CD4-positive, alpha-beta T cell treated with Interleukin-12 subunit alpha and Interleukin-12 subunit beta, for 1 hour (primary cell): ENCODE results near the gene C17orf50.

ENCODE experiments used
- DNase-seq: peaks from one replicate; pipeline ENCODE4 v3.0.0-alpha.2; 2020

Gene C17orf50

DNA sequence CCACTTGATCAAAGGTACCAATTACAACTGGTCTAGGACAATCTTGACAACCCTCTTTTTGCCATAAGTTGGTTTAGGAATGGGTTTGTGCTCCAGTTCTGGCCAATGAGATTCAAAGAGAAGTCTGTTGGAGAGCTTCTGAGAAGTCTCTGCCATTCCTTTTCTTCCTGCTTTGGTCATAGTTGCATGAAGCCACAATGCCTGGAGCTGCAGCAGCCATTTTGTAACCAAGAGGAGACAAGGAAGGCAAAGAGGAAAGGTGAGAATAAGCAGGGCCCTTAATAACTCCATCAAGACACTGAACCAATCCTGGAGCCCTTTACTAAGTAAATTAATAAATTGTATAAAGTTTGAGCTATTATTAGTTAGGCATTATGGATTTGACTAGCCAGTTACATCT lies 3.4 kb upstream of the C17orf50 start:
- no peak for DNase-seq

- no peak for DNase-seq
Observed at GRCh38 chr17:35761601-35762000, 914 bp downstream of the C17orf50 start.

- DNase-seq = no peak
Observed at GRCh38 chr17:35763767-35764122, 3.1 kb downstream of the C17orf50 start.

DNA sequence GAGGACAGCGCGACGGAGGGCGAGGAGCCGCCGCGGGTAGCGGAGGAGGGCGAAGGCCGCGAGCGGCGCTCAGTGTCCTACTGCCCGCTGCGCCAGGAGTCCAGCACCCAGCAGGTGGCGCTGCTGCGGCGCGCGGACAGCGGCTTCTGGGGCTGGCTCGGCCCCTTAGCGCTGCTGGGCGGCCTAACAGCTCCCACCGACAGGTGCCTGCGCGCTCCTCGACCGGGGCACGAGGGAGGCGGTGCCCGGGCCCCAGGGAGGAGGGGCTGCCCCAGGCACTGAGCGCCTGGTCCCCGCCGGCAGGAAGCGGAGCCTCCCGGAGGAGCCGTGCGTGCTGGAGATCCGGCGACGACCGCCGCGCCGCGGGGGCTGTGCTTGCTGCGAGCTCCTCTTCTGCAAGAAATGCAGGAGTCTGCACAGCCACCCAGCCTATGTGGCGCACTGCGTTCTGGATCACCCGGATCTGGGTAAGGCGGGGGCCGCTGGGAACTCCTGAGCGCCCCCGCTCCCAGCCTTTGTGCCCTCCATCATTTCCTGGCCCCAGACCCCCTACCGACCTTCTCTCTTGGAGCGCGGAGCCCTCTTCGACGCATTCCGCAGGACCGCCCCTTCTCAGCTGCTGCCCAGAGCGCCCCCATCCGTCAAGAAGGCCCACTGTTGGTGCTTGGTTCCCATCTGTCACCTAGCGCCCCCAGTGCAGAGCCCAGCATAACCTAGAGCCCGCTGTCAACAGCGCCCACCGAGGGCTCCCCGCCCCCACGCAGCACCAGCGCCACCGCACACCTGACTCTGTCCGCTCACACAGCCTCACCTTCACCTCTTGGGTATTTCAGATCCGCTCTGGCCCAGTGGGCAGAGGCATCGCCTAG lies 3.7 kb downstream of the C17orf50 start:
- peak; percentile 90 for DNase-seq

- no peak for DNase-seq
Observed at GRCh38 chr17:35765086-35765710, 4.5 kb downstream of the C17orf50 start.

DNA sequence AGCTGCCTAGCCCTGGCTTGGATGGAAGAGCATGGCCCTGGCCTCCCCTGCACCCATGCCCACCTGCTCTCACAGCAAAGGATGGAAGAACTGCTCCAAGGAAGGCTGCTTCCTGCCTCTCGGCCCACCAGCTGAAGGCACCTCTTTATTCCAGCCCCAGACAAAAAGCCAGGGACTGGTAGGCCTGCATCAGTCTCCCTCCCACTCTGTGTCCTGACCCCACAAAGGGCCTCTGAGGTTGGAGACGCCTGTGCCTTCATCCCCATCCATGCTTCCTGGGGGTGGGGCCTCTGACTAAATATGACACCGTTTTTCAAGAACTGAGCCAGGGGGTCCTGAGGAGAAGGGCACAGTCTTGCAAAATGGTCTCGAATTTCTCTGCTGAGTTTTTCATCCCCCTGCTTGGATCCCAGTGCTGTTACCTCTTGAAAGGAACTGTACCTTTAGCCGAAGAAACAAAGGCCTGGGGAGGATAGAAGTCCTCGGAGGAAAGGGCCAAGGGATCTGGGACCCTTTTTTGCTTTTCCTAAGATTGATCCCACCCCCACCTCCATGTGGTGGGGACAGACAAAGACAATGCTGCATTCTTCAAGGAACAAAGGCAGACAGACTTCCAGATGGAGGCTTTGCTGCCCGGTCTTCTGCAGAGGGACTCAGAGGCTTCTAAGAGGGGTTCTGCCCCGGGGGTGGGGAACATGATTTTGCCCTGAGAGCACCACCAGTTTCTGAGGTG lies 5.2 kb downstream of the C17orf50 start:
- DNase-seq = no peak

DNA sequence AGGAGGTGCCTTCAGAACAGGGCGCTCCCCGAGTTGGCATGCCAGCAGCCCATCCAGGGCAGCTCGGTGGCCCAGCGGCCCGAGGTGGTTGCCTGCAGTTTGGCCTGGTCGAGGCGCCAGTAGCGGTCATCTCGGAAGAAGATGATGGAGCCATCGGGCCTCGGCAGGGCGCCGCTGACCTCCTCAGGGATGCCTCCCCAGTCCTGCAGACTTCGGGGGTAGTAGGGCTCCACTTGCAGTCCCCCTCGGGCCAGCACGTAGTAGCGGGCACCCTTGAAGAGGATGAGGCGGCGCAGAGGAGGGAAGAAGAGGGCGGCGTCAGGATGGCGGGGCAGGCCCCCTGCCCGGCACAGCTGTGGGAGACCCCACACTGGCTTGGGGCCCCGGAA lies 5.8 kb downstream of the C17orf50 start:
- no peak for DNase-seq

- peak; percentile 46 for DNase-seq
Observed at GRCh38 chr17:35766903-35767510, 6.3 kb downstream of the C17orf50 start.

DNA sequence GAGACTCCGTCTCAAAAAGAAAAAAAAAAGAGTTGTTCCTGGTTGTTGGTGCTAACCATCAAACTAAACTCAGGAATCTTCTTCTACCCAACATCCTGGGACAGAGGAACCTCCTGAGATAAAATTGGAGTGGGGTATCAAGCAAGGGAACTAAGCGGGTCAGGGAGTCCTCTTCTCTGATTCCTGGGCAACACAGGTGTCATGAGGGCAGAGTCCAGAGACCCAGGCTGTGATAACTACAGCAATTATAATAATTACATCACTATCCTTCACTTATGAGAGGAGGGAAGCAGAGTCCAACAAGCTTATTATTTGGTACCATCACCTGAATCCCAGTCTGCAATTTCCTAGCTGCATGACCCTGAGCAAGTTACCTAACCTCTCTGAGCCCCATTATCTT lies 8.1 kb downstream of the C17orf50 start:
- DNase-seq = no peak

- no peak for DNase-seq
Observed at GRCh38 chr17:35769895-35770486, 9.3 kb downstream of the C17orf50 start.

DNA sequence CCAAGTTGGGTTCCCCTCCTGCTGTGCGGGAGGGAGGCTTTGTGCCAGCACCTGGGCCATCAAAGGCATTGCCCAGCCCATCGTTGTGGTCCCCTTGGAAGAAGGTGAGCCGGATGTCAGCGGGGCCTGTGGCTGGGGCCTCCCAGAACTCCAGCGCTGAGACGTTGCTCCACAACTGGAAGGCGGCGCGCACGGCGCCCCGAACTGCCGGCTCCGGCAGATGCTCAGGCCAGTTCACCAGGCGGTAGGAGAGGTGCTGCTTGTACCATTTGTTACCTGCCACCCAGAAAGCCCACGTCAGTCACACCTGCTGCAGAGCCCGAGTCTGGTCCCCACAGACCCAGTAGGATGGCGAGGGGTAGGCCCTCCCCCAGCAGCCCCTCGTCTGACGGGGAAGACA lies 12.4 kb downstream of the C17orf50 start:
- DNase-seq = no peak

- no peak for DNase-seq
Observed at GRCh38 chr17:35773679-35774425, 13.2 kb downstream of the C17orf50 start.

- DNase-seq = no peak
Observed at GRCh38 chr17:35774499-35774898, 13.8 kb downstream of the C17orf50 start.

GRCh38 chr17:35775039-35775438 lies 14.4 kb downstream of the C17orf50 start:
- no peak for DNase-seq

DNA sequence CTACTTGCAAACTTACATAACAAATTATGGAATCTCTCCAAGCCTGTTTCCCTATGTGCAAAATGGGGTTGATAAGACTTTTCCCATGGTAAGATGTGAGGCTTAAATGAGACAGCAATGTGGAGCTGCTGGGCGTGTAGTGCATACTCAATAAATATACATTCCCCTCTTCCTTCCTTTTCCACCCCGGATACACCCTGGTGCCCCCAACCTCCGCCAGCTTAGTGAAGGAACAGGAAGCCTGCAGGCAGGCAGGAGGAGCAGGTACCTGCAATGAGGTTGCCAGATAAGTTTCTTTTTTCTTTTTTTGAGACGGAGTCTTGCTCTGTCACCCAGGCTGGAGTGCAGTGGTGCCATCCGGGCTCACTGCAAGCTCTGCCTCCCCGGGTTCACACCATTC lies 14.9 kb downstream of the C17orf50 start:
- no peak for DNase-seq

DNA sequence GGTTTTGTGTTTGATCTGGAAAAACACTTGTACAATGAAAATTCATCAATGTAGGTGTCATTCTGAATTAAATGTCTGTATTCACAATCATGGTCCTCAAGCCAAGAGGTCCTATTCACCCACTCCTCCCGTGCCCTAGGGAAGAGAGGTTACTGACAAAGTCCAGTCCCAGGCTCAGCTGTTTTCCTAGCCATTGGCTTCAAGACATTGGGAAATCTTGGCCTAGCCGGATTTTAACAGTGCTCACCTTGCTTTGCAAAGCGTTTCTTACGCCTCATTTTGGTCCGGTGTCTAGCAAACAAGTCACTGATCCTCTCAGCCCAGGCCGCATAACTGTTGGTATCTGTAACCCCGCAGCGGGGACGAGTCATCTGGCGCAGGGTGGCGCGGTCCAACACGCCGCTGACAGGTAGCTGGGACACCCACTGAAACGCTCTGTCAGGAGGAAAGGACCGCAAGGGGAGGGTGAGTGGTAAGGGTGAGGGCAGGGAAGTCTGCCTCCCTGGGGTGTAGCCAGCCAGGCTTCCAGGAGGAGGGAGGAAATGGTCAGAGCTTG lies 18.0 kb downstream of the C17orf50 start:
- DNase-seq = no peak

GRCh38 chr17:35780950-35781349 lies 20.3 kb downstream of the C17orf50 start:
- DNase-seq = no peak

DNA sequence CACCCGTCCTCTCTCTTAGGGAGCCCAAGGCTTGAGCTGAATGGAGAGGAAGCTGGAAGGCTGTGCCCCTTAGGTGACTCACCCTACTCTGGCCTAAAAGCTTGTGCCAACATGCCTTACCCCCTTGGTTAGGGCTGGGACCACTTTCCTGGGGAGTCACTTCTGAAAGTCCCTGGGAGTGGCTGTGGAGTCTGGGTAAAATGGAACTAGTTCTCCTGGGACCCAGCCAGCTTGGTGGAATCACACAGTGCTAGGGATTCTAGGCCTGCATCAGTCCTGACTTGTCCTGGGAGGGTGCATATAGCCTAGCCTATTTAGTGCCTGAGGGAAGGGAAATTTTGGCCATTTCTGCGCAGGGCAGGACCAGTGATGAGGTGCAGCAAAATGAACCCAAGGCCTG lies 24.2 kb downstream of the C17orf50 start:
- DNase-seq = no peak

DNA sequence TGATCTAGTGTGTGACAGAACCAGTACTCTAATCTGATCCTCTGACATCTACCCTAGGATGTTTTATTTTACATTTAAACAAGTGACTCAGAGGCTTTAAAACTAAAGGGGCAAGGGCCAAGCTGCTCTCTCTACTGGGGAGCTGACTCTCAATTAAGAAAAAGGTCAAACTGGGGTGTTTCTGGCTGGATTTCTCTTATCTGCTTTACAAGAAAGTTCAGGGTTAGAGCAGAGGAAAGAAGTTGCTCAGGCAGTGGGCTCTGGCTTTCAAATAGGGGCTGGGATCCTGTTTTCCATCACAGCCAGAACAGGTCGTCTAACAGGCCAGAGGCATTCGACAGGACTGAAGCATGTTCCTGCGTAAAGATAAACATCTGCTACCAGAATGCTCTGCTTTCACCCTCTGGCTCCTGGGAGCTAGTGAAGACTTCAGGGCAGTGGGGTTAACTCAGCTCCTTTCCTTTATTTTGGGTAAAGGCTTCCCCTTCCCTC lies 26.3 kb downstream of the C17orf50 start:
- no peak for DNase-seq

- no peak for DNase-seq
Observed at GRCh38 chr17:35788477-35789368, 28.0 kb downstream of the C17orf50 start.

DNA sequence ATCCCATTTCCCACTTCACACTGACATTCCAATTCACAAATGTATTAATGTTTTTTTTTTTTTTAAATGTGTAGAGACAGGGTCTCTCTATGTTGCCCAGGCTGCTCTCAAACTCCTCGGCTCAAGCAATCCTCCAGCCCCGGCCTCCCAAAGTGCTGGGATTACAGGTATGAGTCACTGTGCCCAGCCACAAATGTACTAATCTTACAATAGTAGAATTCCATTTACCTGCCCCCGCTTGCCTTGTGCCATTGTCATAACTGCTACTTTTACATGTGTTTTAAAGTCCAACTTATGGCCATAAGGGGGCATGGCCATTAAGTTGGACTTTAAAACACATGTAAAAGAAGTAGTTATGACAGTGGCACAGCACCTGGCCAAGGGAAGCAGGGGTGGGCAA lies 30.2 kb downstream of the C17orf50 start:
- DNase-seq = no peak
